Stimulated activated CD8-positive, alpha-beta memory T cell treated with anti-CD3 and anti-CD28 coated beads, Interleukin-7, amount 100 ng/mL, for 1 hour (primary cell): ENCODE measurements around the gene KRTAP9-7.
"Not testable (repeated sequence)": the region's sequence is repeated elsewhere in the genome, so short reads cannot be mapped to it uniquely, and the experiment has no call there.

Experiments
- DNase-seq, 2 donors: peaks; one replicate each; pipeline ENCODE4 v3.0.0-alpha.2; 2020; ENCODE audit warnings: low read depth in 2 of 2

The KRTAP9-7 gene

GRCh38 chr17:41275648-41276190 is at the start of gene KRTAP9-7:
Gene KRTAP9-7 (plus strand): TSS chr17:41275698. CDS start chr17:41275698, 0 bp downstream.
- DNase-seq, result not testable (repeated sequence)

DNA sequence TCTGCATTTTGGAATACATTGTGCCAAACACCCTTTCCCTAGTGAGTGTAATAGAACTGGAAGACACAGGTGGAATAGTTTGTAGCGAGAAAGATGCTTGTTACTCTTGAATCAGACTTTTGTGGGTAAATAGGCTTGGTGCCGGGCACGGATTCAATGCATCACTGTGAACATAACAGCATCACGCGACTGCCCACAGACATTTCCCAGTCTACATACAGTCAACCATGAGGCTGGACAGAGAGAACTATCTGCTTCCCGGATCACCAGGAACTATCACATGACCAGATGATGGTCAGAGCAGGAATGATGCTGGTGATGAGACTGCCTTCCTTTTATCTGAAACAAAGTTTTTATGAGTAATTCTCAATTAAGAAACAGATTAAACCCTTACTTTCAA is 49.4 kb upstream of the KRTAP9-7 start:
- DNase-seq, result no peak

GRCh38 chr17:41226598-41227095 is 48.9 kb upstream of the KRTAP9-7 start, which contains the start of gene KRTAP9-2:
Gene KRTAP9-2 (plus strand): TSS chr17:41226648. CDS start chr17:41226655, 7 bp downstream.
- DNase-seq, result not testable (repeated sequence)

DNA sequence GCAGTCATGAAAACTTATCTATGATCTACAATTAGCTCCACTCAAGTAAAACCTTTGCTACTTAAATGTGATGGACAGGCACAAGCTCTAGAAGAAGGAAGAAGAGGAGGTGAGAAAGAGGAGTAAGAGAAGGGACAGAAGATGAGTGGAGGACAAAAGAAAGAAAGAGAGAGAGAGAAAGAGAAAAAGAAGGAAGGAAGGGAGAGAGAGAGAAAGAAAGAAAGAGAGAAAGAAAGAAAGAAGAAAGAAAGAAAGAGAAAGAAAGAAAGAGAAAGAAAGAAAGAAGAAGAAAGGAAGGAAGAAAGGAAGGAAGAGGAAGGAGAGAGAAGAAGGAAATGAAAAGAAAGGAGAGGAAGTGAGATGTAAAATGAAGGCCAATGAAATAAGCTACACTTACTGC is 45.4 kb upstream of the KRTAP9-7 start:
- no peak for DNase-seq

- DNase-seq, result no peak
Measured at GRCh38 chr17:41231731-41232130, 43.8 kb upstream of the KRTAP9-7 start.

- not testable (repeated sequence) for DNase-seq
Measured at GRCh38 chr17:41232399-41233105, 42.9 kb upstream of the KRTAP9-7 start, which contains the start of gene KRTAP9-3. Gene KRTAP9-3 (plus strand): TSS chr17:41232449. CDS start chr17:41232502, 53 bp downstream.

DNA sequence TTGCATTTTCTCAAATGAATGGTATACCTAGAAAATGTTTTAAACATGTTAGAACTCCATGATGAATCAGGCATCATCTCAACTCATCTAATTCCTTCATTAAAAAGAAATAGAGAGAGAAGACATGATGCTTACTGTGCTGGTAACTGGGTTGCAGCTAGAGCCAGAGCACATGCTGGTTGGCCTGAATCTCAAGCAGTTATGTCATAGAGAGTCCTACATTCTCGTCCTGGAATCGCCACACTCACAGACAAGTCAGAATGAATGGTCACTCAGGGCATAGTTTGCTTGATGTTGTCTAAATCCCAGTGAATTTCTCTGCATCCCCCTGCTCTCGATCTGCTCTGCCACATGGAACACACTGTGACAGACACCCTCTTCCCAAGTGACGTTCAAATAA is 38.4 kb upstream of the KRTAP9-7 start:
- DNase-seq, result not testable (repeated sequence)

DNA sequence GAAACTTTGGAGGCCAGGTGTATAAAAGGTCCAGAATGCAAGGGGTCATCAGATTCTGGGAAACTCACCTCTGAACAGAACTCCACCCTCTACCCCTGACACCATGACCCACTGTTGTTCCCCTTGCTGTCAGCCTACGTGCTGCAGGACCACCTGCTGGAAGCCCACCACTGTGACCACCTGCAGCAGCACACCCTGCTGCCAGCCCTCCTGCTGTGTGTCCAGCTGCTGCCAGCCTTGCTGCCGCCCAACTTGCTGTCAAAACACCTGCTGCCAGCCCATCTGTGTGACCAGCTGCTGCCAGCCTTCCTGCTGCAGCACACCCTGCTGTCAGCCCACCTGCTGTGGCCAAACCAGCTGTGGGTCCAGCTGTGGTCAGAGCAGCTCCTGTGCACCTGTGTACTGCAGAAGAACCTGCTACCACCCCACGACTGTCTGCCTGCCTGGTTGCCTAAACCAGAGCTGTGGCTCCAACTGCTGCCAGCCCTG is 37.5 kb upstream of the KRTAP9-7 start, which contains the start of gene KRTAP9-8:
Gene KRTAP9-8, plus strand, starts transcription at position 51 of the 489 bp plus-strand sequence. Its CDS starts 53 bp downstream, at position 104.
- DNase-seq, result not testable (repeated sequence)

- DNase-seq, result not testable (repeated sequence)
Measured at GRCh38 chr17:41246995-41247787, 28.3 kb upstream of the KRTAP9-7 start.

- DNase-seq, result not testable (repeated sequence)
Measured at GRCh38 chr17:41249637-41250240, 25.8 kb upstream of the KRTAP9-7 start, which contains the start of gene KRTAP9-4. Gene KRTAP9-4 (plus strand): TSS chr17:41249687. CDS start chr17:41249721, 34 bp downstream.

DNA sequence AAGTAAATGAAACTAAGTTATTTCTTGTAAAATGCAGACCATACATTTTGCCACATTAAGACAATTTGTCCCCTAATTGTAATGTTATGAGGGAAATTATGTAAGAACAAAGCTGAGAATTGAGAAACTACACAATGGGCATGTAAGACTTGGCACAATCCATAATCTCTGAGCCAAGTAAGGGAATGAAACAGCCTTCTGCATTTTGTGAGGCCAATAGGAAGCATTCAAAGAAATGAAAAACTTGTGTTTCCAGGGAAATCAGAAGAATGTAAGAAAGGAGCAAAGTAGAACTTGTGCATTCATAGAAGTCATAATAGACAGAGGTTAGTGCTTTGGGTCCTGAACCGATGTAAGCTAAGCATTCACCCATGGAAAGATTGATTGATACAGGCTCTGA is 24.2 kb upstream of the KRTAP9-7 start:
- DNase-seq, result no peak

DNA sequence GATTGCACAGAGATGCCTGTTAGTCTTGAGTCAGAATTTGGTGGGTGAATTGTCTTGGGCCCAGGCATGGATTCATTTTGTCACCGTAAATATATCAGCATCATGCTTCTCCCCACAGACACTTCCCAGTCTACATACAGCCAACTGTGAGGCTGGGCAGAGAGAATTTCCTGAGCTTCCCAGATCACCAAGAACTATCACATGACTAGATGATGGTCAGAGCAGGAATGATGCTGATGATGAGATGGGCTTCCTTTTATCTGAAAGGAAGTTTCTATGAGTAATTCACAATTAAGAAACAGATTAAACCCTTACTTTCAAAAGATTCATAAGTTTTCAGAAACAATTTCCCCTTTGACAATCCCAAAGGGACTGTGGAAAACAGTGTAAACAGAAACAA is 20.6 kb upstream of the KRTAP9-7 start:
- DNase-seq, result no peak

GRCh38 chr17:41255381-41256290 is 19.9 kb upstream of the KRTAP9-7 start, which contains the start of gene KRTAP9-9:
Gene KRTAP9-9 (plus strand): TSS chr17:41255384.
- DNase-seq, result not testable (repeated sequence)

- no peak for DNase-seq
Measured at GRCh38 chr17:41256291-41256685, 19.2 kb upstream of the KRTAP9-7 start.

- DNase-seq, result no peak
Measured at GRCh38 chr17:41258406-41258805, 17.1 kb upstream of the KRTAP9-7 start.

GRCh38 chr17:41263212-41263611 is 12.3 kb upstream of the KRTAP9-7 start:
- no peak for DNase-seq

DNA sequence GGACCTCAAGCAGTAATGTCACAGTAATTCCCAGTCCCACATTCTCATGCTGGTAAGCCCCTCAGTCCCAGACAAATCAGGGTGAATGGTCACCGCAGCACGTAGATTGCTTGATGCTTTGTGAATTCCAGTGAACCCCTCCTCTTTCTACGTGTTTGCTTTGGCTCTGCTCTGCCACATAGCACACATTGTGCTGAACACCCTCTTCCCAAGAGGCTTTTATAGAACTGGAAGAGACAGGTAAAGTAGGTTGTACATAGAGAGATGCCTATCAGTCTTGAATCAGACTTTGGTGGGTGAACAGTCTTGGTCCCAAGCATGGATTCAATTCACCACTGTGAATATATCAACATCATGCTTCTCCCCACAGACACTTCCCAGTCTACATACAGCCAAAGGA is 10.9 kb upstream of the KRTAP9-7 start:
- DNase-seq, result no peak

DNA sequence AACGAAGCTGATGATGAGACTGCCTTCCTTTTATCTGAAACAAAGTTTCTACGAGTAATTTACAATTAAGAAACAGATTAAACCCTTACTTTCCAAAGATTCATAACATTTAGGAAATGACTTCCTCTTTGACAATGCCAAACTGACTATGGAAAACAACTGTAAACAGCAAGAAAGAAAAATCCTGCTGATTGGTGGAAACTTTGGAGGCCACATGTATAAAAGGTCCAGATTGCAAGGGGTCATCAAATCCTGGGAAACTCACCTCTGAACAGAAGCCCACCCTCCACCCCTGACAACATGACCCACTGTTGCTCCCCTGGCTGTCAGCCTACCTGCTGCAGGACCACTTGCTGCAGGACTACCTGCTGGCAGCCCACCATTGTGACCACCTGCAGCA is 10.4 kb upstream of the KRTAP9-7 start, which contains the start of gene KRTAP9-6:
Gene KRTAP9-6, plus strand, starts transcription at position 301 of the 400 bp plus-strand sequence. Its CDS starts 0 bp downstream, at position 301.
- DNase-seq, result no peak

GRCh38 chr17:41267711-41268110 is 7.8 kb upstream of the KRTAP9-7 start:
- DNase-seq, result no peak

GRCh38 chr17:41271323-41271722 is 4.2 kb upstream of the KRTAP9-7 start:
- DNase-seq, result not testable (repeated sequence)
